ENCODE data around the gene GAS7.
"Not testable (repeated sequence)": the region's sequence is repeated elsewhere in the genome, so short reads cannot be mapped to it uniquely, and the experiment has no call there.

GAS7 gene

DNA sequence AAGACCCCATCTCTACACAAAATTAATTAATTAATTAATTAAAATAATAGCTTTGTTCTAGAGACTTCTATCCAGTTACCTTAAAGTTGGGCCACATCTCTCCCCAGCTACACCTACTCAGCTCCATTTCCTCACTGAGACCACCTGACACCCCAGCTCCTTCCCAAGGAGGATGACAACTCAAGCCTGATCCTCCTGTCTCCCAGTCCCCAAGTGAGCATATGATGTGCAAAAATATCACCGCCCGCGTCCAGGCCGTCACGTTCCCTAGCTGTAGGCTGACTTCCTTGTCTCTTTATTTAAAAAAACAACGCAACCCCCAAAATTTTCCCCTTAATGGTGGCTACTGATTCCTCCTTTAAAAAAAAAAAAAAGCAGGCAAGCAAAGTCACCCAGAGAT is 173.2 kb downstream of the GAS7 start:
- TF ChIP-seq, protein P1, sequence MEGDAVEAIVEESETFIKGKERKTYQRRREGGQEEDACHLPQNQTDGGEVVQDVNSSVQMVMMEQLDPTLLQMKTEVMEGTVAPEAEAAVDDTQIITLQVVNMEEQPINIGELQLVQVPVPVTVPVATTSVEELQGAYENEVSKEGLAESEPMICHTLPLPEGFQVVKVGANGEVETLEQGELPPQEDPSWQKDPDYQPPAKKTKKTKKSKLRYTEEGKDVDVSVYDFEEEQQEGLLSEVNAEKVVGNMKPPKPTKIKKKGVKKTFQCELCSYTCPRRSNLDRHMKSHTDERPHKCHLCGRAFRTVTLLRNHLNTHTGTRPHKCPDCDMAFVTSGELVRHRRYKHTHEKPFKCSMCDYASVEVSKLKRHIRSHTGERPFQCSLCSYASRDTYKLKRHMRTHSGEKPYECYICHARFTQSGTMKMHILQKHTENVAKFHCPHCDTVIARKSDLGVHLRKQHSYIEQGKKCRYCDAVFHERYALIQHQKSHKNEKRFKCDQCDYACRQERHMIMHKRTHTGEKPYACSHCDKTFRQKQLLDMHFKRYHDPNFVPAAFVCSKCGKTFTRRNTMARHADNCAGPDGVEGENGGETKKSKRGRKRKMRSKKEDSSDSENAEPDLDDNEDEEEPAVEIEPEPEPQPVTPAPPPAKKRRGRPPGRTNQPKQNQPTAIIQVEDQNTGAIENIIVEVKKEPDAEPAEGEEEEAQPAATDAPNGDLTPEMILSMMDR (conservative IDR thresholded peaks at IDR 0.05; ENCODE audit: low read depth, low read length) = no peak
- no peak for DNase-seq (ENCODE audit: low read depth)

DNA sequence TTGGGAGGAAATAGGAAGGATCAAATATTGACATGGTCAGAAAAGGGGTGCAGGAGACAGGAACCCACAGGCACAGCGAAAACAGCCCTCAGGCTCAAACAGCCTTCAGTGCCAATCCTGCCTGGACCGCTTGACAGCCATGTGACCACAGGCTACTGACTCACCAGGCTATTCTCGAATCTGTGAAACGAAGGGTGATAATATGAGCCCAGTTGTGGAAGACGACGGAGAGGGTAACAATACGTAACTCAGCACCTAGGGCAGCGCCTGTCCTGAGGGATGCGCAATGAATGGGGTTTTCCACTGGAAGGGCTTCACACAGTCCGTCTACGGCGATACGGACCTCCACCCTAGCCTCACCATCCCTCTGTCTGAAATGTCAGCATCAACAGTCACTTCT is 176.0 kb downstream of the GAS7 start:
- no peak overlapping the region for H3K4me3 ChIP-seq (ENCODE audit: low read depth, low read length)
- TF ChIP-seq, protein P1 (conservative IDR thresholded peaks at IDR 0.05; ENCODE audit: low read depth, low read length) = no peak
- DNase-seq (ENCODE audit: low read depth) = no peak

More for the DNA sequence above, 173.2 kb downstream of the GAS7 start:
- no peak overlapping the region for H3K4me3 ChIP-seq (ENCODE audit: low read depth, low read length)

DNA sequence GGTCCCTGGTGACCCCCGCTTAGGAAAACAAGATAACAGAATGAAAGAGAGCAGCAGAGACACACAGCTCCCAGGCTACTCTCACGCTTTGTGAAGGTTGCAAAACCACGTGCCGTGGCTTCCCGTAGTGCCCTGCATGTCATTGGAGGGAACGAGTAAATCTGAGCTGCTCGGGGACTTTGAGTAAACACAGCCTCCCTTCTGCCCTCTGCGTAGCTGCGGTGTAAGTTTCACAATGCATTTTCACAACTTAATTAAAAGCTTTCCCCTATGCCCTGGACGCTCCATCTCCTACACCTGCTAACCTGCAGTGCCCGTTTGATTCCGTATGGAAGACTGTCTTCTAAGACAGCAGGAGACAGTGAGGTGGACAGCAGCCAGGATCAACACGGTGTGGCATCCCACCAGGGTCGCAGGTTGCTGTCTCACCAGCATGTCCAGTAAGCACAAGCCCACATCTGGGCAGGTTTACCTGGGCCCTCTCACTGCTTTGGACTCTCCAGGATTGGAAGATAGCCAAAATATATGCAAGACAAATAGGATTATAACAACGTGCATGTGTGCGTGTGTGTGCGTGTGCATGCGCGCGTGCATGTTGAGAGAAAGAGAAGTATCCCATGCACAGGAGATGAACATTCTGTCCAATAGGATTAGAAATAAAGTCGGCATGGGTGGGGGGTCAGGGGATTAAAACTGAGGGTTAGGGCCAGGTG is 177.0 kb downstream of the GAS7 start:
- TF ChIP-seq, protein P1 (conservative IDR thresholded peaks at IDR 0.05; ENCODE audit: low read depth, low read length) = no peak
- H3K4me3 ChIP-seq (ENCODE audit: low read depth, low read length) = no peak overlapping the region
- DNase-seq (ENCODE audit: low read depth) = peak; percentile 47

- TF ChIP-seq, protein P1 (conservative IDR thresholded peaks at IDR 0.05; ENCODE audit: low read depth, low read length) = no peak
- DNase-seq (ENCODE audit: low read depth) = no peak
- H3K4me3 ChIP-seq (ENCODE audit: low read depth, low read length) = no peak overlapping the region
Measured at GRCh38 chr17:10019941-10020451, 178.4 kb downstream of the GAS7 start.

DNA sequence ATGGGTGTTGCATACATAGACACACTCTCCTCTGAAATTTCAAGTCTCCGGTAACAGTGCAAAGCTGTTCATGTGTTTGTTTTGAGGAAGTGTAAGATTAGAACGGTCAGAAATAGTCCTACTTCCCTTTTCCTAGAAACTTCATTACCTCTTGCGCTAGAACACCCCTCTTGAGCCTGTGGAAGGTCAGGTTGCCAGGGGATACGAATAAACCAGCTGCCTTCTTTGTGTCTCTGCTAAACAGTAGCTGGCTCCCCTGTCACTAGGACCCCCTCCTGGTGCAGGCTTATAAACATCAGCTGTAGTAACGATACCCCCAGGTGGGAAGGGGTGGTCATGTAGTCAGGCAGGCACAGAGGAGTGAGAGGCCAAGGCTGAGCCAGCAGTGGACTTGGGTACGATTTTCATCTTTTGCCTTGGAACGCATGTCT is 179.9 kb downstream of the GAS7 start:
- no peak overlapping the region for H3K4me3 ChIP-seq (ENCODE audit: low read depth, low read length)
- TF ChIP-seq, protein P1 (conservative IDR thresholded peaks at IDR 0.05; ENCODE audit: low read depth, low read length) = no peak
- DNase-seq (ENCODE audit: low read depth) = no peak

GRCh38 chr17:10016958-10017570 is 181.3 kb downstream of the GAS7 start:
- not testable (repeated sequence) for H3K4me3 ChIP-seq (ENCODE audit: low read depth, low read length); DNase-seq (ENCODE audit: low read depth)

DNA sequence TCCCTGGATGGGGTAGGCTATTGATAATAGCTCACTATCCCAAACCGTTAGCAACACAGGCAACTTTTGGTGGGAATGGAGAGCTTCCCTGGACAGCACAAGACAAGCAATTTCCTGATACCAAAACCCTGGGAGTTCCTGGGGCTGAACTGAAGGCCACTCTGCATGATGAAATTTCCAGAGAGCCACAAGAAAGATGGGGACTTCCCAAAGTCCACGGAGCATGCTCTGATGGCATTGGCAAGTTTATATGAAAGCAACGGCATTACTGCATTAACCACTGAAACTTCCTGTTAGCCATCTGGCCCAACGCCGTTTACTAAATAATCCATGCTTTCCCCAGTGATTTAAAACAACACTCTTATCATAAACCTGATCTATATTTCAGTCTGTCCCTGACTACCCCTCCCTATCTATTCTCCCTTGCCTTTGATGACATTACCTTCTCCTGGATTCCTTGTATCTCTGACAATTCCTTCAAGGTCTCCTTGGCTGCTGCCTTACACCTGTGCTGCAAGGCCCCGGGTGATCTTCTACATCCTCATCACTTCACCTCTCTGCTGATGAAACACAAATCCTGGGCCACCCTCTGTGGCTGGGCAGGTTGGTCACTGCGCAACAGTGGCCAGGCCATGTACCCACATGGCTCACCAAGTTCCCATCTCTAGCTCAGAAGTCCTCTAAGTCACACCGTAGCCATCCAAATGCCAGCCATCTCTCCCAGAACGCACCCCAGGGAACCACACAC is 184.9 kb downstream of the GAS7 start:
- TF ChIP-seq, protein P1 (conservative IDR thresholded peaks at IDR 0.05; ENCODE audit: low read depth, low read length) = no peak
- no peak overlapping the region for H3K4me3 ChIP-seq (ENCODE audit: low read depth, low read length)
- no peak for DNase-seq (ENCODE audit: low read depth)

Data from choroid plexus epithelial cell (primary cell).